GM19043 (cell line): ENCODE results near the gene ANXA4.
"Not testable (repeated sequence)": the region's sequence is repeated elsewhere in the genome, so short reads cannot be mapped to it uniquely, and the experiment has no call there.

ENCODE experiments used
- ATAC-seq: cut with Tn5 transposase; IDR thresholded peaks from one replicate; pipeline ENCODE4 v1.9.1; 2021; ENCODE audit warnings: low read depth; ENCODE audit not compliant: unreplicated experiment

The ANXA4 gene

DNA sequence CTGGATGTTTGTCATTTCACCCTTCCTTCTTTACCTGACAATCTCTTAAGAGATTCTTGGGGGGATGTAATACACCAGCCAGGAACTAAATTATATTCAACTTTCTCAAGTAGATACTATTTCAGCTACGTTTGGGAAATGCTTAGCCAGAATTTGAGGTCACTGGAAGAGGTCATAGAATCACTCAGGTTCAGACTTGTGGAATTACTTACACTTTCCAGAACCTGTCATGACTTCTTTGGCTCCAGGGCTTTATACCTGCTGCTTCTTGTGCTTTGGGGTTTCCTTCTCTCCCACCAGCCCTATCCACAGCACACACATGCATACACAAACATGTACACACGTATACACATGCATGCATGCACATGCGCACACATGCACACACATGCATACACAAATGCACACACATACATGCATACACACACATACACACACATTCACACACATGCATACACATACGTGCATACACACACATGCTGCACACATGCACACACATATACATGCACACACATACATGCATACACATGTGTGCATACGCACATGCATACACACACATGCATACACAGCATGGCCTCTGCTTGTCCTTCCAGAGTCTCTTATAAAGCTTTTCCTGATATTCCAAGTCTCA, 23.5 kb upstream of the ANXA4 start:
- ATAC-seq = no peak

DNA sequence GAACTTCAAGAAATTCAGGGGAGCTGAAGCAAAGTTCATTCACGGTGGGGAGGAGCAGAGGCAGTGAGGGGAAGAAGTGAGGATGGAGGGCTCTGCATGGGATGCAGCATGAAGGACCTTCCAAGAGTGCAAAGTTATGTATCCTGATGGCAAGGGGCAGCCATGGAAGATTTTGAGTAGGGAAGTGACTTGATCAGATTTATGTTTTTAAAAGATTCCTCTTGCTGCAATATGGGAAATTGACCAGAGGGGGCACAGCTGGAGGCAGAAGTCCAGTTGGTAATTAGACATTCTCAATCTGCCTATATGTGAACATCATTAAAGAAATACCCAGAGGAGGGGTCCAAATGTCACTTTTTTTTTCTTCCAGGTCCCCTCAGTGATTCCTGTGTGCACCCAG, 21.5 kb upstream of the ANXA4 start:
- ATAC-seq = no peak

DNA sequence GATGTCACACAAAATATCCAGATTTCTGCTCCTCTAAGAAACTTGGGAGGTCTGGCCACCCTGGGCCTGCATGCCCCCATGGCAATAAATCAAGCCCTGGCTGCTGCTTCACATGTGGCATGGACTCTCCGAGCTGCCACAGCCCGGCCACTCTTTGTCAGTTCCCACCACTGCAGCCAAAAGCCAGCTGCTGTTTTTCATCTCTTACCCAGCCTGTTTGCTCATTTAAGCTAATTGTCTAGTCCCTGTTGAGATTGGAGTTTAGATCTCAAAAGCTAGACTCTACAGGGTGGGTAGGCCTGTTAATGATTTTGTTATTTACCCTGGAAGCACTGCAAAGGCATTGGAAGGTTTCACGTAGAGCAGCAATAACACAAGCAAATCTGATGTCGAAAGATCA, 20.9 kb upstream of the ANXA4 start:
- no peak for ATAC-seq

DNA sequence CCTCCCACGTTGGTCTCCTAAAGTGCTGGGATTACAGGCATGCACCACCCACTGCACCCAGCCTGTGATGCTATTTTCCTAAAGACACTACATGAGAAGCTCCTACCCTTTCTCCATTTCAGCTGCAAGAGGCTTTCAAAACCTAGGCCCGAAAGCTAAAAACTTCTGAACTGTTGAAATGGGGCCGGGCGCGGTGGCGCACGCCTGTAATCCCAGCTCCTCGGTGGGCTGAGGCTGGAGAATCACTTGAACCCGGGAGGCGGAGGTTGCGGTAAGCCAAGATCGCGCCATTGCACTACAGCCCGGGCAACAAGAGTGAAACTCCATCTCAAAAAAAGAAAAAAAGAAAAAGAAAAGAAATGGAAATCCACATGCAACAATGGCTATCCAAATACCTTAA, 18.1 kb upstream of the ANXA4 start:
- ATAC-seq = no peak

DNA sequence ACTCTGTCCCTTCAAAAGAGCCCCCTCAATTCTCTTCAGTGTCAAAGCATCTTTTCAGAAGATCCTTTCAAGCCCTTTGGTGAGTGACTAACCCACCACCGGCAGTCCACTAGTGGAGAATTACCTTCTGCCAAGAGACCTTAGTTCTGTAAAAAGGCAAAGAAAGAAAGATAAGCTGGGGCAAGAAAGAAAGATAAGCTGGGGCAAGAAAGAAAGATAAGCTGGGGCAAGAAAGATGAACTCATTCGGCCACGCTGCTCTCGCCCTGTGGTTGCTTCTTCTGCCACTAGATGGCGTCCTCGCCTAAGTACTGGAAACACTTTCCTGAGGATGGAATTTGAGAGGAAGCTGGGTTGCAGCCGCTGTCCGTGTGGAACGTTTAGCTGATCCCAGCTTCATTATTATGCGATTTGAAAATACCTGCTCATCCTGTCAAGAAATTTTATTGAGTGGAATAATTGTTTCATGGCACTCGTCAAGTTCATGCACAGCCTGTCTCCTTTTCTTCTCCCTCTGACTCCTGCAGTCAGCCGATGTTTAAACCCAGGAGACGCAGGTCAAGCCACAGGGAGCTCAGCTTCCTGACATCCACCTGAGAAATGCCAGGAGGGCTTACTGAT, 17.3 kb upstream of the ANXA4 start:
- ATAC-seq = no peak

DNA sequence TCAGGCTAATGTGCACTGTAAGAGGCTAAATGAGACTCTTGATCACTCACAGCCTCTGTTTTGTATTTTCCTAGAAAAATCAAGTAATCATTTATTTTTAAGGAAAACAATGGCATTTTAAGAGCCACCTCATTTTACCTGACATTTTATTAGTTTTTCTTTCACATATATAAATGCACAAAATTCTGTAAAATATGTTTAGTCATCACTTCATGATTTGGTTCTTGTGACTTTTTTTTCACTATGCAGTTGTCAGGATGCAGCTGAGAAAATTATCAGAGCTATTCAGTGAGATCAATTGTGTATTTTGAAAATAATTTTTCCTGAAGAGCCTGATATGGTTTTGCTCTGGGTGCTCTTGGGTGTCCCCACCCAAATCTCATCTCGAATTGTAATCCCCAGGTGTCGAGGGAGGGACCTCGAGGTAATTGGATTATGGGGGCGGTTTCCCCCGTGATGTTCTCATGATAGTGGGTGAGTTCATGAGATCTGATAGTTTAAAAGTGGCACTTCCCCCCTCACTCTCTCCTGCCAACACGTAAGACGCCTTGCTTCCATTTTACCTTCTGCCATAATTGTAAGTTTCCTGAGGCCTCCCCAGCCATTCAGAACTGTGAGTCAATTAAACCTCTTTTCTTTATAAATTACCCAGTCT, 16.1 kb upstream of the ANXA4 start:
- ATAC-seq = no peak

DNA sequence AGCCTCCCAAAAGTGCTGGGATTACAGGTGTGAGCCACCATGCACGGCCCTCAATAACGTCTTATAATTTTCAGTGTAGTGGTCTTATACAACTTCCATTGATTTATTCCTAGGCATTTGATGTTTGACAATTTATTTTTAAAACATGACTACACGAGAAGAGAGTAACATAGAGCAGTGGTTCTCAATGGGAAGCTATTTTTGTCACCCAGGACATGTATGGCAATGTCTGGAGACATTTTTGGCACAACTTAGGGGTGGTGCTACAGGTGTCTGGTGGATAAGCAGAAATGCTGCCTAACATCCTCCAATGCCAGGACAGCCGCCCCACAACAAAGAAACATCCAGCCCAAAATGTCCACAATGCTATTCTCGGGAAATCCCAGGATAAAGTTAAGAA, 12.7 kb upstream of the ANXA4 start:
- ATAC-seq = no peak

DNA sequence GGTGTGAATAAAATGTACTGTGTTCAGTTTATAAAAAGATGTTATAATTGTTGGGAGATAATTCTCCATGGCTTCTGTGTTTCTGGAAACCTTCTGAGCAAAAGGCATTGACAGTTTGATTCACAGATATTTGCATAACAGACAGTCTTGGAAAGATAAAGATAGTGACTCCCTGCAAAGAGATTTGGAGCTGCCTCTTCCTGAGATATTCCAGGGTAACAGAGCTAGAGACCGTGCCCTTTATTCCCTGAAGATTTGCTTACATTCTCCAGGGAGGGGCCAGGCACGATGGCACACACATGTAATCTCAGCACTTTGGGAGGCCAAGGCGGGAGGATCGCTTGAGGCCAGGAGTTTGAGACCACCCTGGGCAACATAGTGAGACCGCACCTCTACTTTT, 12.2 kb upstream of the ANXA4 start:
- no peak for ATAC-seq

DNA sequence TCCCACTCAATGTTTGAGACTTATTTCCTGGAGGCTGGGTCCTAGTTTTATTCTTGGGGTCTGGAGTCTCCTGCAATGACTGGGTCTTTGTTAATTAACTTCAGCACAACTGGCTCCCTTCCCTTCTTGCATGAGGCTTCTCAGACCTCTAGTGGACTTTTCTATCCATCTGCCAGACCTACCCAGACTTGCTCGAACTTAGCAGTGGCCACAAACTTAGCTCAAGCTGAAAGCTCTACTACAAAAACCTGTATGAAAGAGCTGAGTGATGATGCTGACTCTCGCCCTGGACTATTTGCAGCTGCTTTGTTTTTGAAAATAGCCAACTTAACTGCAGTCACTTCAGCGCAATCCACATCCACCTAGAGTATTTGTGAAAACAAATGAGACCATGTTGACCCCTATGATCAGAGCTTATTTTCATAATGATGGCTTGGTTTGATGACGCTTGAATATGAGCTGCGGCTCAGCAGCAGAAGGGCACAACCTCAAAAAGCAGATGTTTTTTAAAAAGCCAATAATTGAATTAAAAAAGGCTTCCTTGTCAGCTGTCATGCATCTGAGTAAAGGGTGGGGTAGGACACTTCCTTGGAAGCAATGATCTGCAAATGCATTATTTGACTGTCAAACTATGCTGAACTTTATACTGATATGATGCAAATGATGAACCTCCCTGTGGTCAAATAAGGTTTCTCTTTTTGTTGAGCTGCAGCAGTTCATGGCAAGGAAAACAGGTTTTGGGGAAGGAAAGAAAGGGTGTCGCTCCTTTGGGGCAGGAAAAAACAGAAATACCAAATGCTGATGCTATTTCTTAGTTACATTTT, 10.6 kb upstream of the ANXA4 start:
- ATAC-seq = no peak

DNA sequence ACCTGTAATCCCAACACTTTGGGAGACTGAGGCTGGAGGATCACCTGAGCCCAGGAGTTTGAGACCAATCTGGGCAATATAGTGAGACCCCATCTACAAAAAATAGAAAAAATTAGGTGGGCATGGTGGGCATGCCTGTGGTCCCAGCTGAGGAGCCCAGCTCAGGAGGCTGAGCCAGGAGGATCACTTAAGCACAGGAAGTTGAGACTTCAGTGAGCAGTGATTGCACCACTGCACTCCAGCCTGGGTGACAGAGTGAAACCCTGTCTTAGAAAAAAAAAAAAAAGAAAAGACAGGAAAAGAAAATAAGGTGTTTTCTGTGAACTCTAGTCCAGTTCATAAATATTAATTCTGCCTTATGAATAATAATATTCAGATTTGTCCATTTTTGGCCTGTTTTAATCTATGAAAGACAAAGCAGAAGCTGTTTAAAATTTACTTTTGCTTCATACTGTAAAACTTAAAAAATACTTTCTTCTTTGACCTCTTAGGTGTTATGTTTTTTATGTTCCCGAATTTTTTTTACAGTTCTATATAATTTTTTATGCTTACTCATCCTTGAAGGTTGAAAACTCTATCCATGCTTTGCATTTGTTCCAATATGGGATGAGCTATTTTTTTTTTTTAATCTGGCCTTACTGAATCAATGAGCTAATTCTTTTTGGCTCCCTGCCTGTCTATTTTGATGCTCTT, 8.4 kb upstream of the ANXA4 start:
- ATAC-seq = no peak

DNA sequence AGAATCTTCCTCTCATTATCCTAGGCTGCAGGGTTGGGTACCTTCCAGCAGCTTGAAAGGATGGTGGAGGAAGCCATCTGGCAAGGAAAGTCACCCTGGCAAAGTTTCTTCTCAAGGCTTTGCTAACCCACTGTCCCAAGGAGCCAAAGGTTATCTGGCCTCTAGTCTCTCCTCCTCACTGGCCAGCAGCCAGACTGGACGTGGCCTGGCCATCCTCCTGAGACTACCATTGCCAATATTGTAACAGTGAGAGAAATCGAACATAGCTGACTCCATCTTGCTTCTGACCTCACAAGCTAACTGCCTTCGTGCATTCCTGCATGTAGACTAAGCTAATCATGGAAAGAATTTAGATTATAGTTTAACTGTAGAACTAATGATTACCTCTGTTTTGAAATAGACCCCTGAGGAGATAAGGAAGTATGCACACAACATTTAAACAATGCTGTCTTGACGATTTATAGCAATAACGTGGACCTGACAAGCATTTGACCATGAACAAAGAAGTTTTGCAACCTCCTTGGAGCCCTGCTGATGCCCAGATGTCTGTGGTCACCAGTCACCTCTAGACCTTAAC, 7.8 kb upstream of the ANXA4 start:
- ATAC-seq = no peak

DNA sequence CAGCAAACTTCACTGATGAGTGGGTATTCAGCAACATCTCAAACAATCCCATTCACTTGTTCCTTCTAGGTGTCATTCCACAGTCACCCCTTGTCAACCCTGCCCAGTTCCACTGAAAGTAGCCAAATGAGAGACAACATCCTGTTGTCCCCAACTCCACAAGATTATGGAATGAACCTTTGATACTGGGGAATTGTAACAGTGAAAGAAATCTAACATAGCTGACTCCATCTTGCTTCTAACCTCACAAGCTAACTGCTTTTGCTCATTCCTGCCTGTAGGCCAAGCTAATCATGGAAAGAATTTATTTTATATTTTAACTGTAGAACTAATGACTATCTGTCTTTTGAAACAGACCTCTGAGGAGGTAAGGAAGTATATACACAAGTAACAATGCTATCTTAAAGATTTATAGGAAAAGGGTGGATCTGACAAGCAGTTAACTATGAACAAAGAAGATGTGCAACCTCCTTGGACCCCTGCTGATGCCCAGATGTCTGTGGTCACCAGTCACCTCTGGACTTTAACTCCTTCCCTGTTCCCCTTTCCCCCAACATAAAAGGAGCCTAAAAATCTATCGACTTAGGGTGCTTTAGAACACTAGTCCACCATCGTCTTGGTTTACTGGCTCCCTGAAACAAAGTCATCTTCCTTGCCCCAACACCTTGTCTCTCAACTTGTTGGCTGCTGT, 6.9 kb upstream of the ANXA4 start:
- no peak for ATAC-seq

DNA sequence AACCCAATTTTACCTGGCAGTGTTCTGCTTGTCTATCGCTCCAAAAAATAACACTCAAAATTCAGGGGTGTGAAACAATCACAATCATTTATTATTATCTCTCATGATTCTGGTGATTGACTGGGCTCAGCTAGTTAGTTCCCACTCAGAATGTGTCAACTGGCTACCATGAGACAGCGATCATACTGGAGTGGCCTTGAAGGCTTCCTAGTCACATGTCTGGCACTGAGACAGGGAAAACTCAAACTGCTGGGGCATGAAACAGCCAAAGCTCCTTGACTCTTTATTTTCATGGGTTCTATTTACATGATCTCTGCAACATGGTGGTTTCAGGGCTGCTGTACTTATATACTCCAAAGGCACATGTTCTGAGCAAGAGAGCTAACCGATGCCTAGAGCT, 6.2 kb upstream of the ANXA4 start:
- ATAC-seq = no peak

DNA sequence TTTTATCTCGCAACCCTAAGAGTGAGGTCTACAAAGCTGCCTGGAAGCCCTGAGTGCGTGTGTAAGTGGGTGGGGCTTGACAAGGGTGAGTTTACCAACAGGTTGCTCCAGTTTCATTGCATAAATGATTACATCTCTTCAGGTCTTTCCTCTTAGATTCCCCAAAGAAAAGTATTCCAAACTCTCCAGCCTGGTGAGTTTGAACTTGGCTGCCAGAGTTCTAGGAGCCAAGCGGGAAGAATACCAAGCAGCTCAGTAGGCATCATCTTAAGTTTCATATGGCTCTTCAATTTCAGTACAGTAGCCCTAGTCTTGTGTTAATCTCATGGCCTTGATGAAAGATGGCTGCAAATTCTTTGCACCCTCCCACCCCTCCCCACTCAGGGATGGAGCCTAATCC, 3.8 kb upstream of the ANXA4 start:
- not testable (repeated sequence) for ATAC-seq

DNA sequence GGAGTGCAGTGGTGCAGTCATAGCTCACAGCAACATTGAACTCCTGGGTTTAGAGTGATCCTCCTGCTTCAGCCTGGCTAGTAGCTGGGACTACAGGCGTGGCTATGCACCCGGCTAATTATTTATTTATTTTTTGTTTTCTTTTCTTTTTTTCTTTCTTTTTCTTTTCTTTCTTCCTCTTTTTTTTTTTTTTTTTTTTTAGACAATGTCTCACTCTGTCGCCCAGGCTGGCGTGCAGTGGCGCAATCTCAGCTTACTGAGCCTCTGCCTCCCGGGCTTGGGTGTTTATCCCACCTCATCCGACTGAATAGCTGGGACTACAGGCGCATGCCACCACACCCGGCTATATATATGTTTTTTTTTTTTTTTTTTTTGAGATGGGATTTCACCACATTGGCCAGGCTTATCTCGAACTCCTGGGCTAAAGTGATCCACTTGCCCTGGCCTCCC, 1.4 kb upstream of the ANXA4 start:
- no peak for ATAC-seq

DNA sequence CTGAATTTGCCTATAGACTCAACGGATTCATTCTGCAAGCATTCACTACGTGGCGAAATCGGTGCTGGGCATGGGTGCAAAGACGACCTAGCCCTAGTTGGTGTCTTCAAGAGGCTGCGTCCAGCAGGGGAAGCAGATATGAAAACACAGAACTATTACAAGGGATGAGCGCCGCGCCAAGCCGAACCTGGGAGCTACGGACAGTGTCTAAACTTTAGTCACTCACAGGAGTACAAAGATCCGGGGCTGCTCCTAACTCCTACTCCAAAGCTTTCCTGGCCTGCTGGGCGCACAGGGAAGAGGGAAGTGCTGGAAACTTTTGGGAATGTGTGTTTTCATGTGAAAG, 732 bp upstream of the ANXA4 start:
- no peak for ATAC-seq

DNA sequence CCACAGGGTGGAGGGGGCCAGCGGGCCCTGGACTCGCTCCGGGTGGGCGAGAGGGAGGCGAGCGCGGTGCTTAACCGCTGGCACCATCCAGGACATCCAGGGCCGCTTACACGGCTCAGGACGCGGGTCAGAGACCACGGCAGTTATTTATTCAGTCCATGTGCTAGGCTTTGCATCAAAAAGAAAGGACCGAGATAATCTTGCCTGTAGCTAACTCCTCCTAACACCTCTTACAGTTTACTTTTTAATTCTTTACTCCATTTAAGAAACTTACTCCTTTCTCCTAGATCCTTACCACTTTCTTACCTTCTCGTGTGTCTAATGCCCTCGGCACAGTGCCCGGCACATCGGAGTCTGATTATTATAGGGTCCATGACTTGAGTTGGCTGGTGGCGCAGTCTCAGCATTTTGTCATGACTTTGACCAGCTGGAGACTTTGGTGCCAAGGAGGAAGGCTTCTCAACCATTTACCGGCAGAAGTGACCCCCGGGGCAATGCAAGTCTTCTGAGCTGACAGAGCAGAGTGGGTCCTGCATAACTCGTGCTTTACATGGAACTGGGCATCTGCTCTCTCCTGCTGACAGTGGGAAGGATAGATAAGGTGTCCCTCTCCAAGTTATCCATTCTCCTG, 503 bp downstream of the ANXA4 start:
- peak; percentile 18 for ATAC-seq

DNA sequence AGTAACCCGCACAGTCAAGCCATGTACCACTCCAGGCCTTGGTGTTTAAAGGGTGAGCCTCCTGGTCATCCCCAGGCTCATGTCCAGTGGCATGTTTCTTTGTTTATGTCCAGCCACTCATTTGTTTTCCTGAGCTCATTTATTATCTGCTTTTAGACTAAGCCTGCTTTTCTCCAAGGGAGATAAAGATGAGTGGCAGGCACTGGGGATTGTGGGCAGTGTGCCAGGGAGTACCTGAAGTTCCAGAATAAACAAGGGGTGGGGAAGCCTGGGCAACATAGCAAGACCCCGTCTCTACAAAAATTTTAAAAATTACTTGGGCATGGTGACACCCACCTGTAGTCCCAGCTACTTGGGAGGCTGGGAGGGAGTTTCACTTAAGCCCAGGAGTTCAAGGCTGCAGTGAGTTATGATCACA, 1.9 kb downstream of the ANXA4 start:
- ATAC-seq = no peak

DNA sequence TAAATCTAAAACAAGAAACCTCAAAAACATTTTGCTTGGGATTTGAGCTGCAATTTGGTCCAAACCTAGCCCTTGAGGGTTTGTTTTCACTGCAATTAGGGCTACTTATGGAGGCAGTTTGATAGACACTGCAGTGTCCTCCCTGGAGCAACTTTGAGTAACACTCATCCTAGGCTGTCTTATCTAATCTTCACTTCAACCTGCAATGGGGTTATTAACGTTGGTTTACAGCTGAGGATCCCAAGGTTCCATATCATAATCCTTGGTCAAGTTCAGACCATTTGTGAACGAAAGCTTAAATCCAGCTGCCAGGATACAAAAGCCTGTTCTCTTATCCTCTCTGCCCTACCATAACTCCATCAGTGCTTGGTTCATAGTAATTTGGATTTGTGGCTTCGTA, 2.5 kb downstream of the ANXA4 start:
- no peak for ATAC-seq
